GM18951 (cell line): Measurements from ENCODE around the gene FADS2.
A peak's percentile ranks its signal among the peaks of the same experiment; 100 is the strongest.

Experiments used
- POLR2A ChIP-seq: IDR thresholded peaks from 4 replicates; pipeline ENCODE4 v1.6.1; 2011; ENCODE audit warnings: mild to moderate bottlenecking; ENCODE audit not compliant: insufficient read length, insufficient read depth; ENCODE audit errors: extremely low read depth
- in situ Hi-C: fragments of 300-500 bp; cut with MboI; formaldehyde crosslinking; loops from one replicate; pipeline ENCODE4 v1.12.0; 2022; ENCODE audit warnings: low sequenced_read_pairs, mixed read lengths, inconsistent platforms; ENCODE audit not compliant: unreplicated experiment

FADS2 gene

GRCh38 chr11:61891331-61892084 lies 63.4 kb downstream of the FADS2 start, which contains the start of gene FADS3:
TSS of gene FADS3 (minus strand) at chr11:61891545. CDS start at chr11:61891381, 164 bp downstream.
- peak; percentile 40 for TF ChIP-seq POLR2A
- in situ Hi-C loops, result loop anchor here (10.0 kb wide), 1 partner anchor 183 kb away; no protein-coding TSS in a partner anchor

- TF ChIP-seq POLR2A, result no peak
- in situ Hi-C loops, result loop anchor here (10.0 kb wide), 1 partner anchor 183 kb away; no protein-coding TSS in a partner anchor
Measured at GRCh38 chr11:61892085-61892370, 63.9 kb downstream of the FADS2 start.

- TF ChIP-seq POLR2A, result no peak
- in situ Hi-C loops, result loop anchor here (10.0 kb wide), 1 partner anchor 181 kb away; no protein-coding TSS in a partner anchor
Measured at GRCh38 chr11:61893981-61894380, 65.9 kb downstream of the FADS2 start.

- no peak for TF ChIP-seq POLR2A
- in situ Hi-C loops, result loop anchor here (10.0 kb wide), 1 partner anchor 180 kb away; no protein-coding TSS in a partner anchor
Measured at GRCh38 chr11:61895046-61895717, 67.1 kb downstream of the FADS2 start.

GRCh38 chr11:61895718-61896059 lies 67.6 kb downstream of the FADS2 start:
- no peak for TF ChIP-seq POLR2A
- in situ Hi-C loops, result loop anchor here (10.0 kb wide), 1 partner anchor 179 kb away; no protein-coding TSS in a partner anchor

- in situ Hi-C loops, result loop anchor here (10.0 kb wide), 1 partner anchor 178 kb away; no protein-coding TSS in a partner anchor
- TF ChIP-seq POLR2A, result no peak
Measured at GRCh38 chr11:61896665-61897386, 68.7 kb downstream of the FADS2 start.

- TF ChIP-seq POLR2A, result no peak
- in situ Hi-C loops, result loop anchor here (10.0 kb wide), 1 partner anchor 177 kb away; no protein-coding TSS in a partner anchor
Measured at GRCh38 chr11:61897387-61898246, 69.5 kb downstream of the FADS2 start.

GRCh38 chr11:61898247-61898582 lies 70.1 kb downstream of the FADS2 start:
- TF ChIP-seq POLR2A, result no peak
- in situ Hi-C loops, result loop anchor here (10.0 kb wide), 1 partner anchor 177 kb away; no protein-coding TSS in a partner anchor

GRCh38 chr11:61899146-61899841 lies 71.2 kb downstream of the FADS2 start:
- no peak for TF ChIP-seq POLR2A
- in situ Hi-C loops, result loop anchor here (10.0 kb wide), 1 partner anchor 176 kb away; no protein-coding TSS in a partner anchor

- in situ Hi-C loops, result no loop called here
- TF ChIP-seq POLR2A, result no peak
Measured at GRCh38 chr11:61900251-61900650, 72.2 kb downstream of the FADS2 start.

- TF ChIP-seq POLR2A, result no peak
- in situ Hi-C loops, result no loop called here
Measured at GRCh38 chr11:61901397-61901796, 73.3 kb downstream of the FADS2 start.

- in situ Hi-C loops, result no loop called here
- no peak for TF ChIP-seq POLR2A
Measured at GRCh38 chr11:61902313-61902712, 74.2 kb downstream of the FADS2 start.
